Activated CD4-positive, alpha-beta memory T cell treated with anti-CD3 and anti-CD28 coated beads for 36 hours (primary cell): ENCODE measurements around the gene LRRC37A3. TPM values are rescaled to one million over a fixed set of nuclear protein-coding genes. Genes with fewer than 3 reads are reported as not detected.
"Not testable (repeated sequence)": the region's sequence is repeated elsewhere in the genome, so short reads cannot be mapped to it uniquely, and the experiment has no call there.

Experiments
- CTCF ChIA-PET: fragments of 350-600 bp; sonication (Branson Sonifier 250); formaldehyde crosslinking; loops from one replicate; lab custom pipeline; 2021; ENCODE audit warnings: antibody characterized with exemption, inconsistent platforms; lab: Charles Lee
- POLR2A ChIA-PET: fragments of 350-600 bp; sonication (Branson Sonifier 250); formaldehyde crosslinking; loops from one replicate; lab custom pipeline; 2021; ENCODE audit warnings: antibody characterized with exemption; lab: Charles Lee
- DNase-seq: peaks from one replicate; pipeline ENCODE4 v3.0.0-alpha.2; 2020
- H3K27ac Mint-ChIP-seq: one replicate; pipeline ENCODE4 v1.8.0; 2021; ENCODE audit warnings: mixed read lengths
- H3K27me3 Mint-ChIP-seq: one replicate; pipeline ENCODE4 v1.8.0; 2021; ENCODE audit warnings: mixed read lengths
- H3K36me3 Mint-ChIP-seq: one replicate; pipeline ENCODE4 v1.8.0; 2021; ENCODE audit warnings: mixed read lengths
- H3K4me1 Mint-ChIP-seq: one replicate; pipeline ENCODE4 v1.8.0; 2021; ENCODE audit warnings: low read depth, mixed read lengths
- H3K4me3 Mint-ChIP-seq: one replicate; pipeline ENCODE4 v1.8.0; 2021; ENCODE audit warnings: mild to moderate bottlenecking, mixed read lengths
- H3K9me3 Mint-ChIP-seq: one replicate; pipeline ENCODE4 v1.8.0; 2021; ENCODE audit warnings: mixed read lengths
- intact Hi-C: fragments of 100-400 bp; cut with micrococcal nuclease; formaldehyde crosslinking; loops from one replicate; pipeline ENCODE4 v1.15.1; 2023
- total RNA-seq, 2 experiments: library from RNA; stranded (reverse); gene quantifications; one replicate each; pipeline ENCODE4 v1.2.3, GENCODE V29; 2021

Gene LRRC37A3
- total RNA-seq, 2 experiments from 2014 or later: 6.9 to 8.5 TPM

DNA sequence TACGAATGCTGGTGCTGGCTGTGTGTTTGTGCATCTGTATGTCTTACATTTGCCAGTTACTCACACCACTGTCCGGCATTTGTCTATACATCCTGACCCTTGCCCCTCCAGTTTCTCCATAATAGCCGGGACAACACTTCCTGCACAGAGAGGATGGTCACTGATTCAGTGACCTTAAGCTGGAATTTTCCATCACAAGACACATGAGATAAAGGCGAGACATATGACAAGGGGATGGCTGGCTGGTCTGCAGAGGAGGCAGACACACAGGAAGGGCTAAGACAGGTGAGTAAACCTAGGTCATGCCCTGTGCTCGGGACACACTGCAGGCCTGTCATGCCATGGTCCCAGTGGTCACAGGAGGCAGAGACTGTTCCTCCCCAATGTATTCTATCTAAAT is 100.4 kb downstream of the LRRC37A3 start:
- intact Hi-C loops, H3K4me3 Mint-ChIP-seq, H3K27ac Mint-ChIP-seq, H3K4me1 Mint-ChIP-seq, POLR2A ChIA-PET, DNase-seq, H3K27me3 Mint-ChIP-seq, H3K9me3 Mint-ChIP-seq, CTCF ChIA-PET: not testable (repeated sequence)
- H3K36me3 Mint-ChIP-seq: peaks cover 12% of the 10 kb centered on the region

DNA sequence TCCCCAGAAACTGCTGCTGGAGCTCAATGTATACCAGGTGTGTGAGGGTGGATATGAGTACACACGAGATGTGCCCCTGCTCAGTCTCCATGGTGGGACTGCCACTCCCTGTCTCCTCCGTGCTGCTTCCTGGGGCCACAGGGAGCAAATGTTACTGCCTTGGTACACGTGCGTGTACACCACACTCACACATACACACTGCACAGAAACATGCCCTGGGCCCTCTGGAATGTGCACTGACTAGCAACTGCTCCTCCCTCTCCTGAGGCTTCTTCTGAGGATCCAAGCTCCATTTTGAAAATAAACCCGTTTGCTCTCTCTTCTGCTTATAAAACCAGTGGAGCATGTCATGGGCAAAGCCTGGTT is 103.5 kb downstream of the LRRC37A3 start:
- H3K36me3 Mint-ChIP-seq, intact Hi-C loops, CTCF ChIA-PET, H3K27ac Mint-ChIP-seq, H3K27me3 Mint-ChIP-seq, H3K9me3 Mint-ChIP-seq, H3K4me3 Mint-ChIP-seq, DNase-seq, POLR2A ChIA-PET, H3K4me1 Mint-ChIP-seq: not testable (repeated sequence)

GRCh38 chr17:64814993-64815832 is 104.1 kb downstream of the LRRC37A3 start:
- H3K4me3 Mint-ChIP-seq, H3K27ac Mint-ChIP-seq, intact Hi-C loops: not testable (repeated sequence)

DNA sequence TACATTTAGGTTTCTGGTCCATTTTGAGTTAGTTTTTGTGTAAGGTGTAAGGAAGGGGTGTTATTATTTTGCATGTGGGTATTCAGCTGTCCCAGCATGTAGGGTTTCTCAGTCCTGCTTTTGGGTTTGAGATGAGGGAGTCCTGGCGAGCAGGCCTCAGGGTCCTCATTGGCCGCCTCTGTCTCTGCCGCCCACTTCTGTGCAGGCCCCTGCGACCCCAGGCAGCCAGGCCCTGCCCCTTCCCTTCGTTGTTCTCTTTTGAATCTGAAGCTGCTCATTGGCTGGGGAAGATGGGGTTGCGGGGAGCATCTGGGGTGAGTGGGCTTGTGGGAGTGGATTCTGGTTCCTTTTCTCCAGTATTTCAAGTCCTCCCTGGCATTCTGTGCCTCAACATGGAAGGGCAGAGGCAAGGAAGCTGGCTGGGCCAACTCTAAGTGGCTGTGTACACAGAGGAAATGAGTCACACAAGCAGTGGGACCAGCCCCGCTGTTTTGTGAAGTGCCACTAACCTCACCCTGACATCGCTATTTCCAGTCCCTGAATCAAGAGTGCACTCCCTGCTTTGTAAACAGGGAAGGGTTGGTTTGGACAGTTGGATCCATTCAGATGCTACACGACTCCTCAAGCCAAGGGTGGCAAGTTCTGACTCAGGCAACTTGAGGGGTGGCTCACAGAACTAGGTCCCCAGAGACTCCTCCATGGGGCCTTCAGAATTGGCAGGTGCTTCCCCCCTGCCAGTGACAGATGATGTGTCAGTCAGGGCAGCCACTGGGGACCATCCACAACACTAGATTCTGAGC is 110.9 kb downstream of the LRRC37A3 start:
- H3K9me3 Mint-ChIP-seq, intact Hi-C loops, H3K36me3 Mint-ChIP-seq, POLR2A ChIA-PET, H3K27me3 Mint-ChIP-seq, CTCF ChIA-PET: not testable (repeated sequence)
- peak overlapping the region; percentile 94 for H3K27ac Mint-ChIP-seq
- H3K4me1 Mint-ChIP-seq: peaks cover 15% of the 10 kb centered on the region
- DNase-seq: peak; percentile 78
- peak overlapping the region; percentile 16 for H3K4me3 Mint-ChIP-seq

More at GRCh38 chr17:64814993-64815832, 104.1 kb downstream of the LRRC37A3 start:
- H3K4me1 Mint-ChIP-seq, POLR2A ChIA-PET, H3K9me3 Mint-ChIP-seq, CTCF ChIA-PET, H3K36me3 Mint-ChIP-seq, H3K27me3 Mint-ChIP-seq, DNase-seq: not testable (repeated sequence)

Other genes with a start within 250 kb of the LRRC37A3 start
- 10 to 100 TPM; 55.4 to 55.7 TPM for gene GNA13, start 137.3 kb upstream of the LRRC37A3 start, total RNA-seq
- 1 to 10 TPM; 6.4 to 8.7 TPM for gene RGS9, start 217.9 kb upstream of the LRRC37A3 start, total RNA-seq